ENCODE measurements around the gene TAS2R60.

Gene TAS2R60

DNA sequence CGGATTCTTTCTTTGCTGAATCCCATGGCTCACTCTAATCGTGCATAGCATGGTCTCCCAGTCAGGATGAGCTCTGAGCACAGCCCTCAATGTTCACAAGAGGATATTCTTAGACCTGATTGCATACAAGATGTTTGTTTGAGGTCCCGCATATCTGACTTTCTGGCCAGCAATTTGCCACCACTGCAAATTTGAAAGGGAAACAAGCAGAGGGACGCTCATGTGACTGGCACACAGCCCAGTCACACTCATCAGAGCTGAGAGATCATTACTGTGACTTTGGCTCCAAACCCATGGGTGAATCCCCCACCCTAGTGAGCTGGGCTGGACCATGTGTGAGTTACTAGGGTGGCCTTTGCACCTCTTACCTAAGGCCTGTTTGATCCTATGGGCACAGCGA is 44.3 kb downstream of the TAS2R60 start:
- no peak overlapping the region for H3K4me3 ChIP-seq (replicated peaks in 1 of 2; ENCODE audit: low read depth in 2 of 2, low read length in 2 of 2)
- peak; percentile 30 to 41 for DNase-seq (ENCODE audit: low read depth in 2 of 2)
- TF ChIP-seq, protein P1, sequence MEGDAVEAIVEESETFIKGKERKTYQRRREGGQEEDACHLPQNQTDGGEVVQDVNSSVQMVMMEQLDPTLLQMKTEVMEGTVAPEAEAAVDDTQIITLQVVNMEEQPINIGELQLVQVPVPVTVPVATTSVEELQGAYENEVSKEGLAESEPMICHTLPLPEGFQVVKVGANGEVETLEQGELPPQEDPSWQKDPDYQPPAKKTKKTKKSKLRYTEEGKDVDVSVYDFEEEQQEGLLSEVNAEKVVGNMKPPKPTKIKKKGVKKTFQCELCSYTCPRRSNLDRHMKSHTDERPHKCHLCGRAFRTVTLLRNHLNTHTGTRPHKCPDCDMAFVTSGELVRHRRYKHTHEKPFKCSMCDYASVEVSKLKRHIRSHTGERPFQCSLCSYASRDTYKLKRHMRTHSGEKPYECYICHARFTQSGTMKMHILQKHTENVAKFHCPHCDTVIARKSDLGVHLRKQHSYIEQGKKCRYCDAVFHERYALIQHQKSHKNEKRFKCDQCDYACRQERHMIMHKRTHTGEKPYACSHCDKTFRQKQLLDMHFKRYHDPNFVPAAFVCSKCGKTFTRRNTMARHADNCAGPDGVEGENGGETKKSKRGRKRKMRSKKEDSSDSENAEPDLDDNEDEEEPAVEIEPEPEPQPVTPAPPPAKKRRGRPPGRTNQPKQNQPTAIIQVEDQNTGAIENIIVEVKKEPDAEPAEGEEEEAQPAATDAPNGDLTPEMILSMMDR (IDR thresholded peaks at IDR 0.05; ENCODE audit: low read depth, low read length) = no peak

GRCh38 chr7:143490717-143491306 is 47.6 kb downstream of the TAS2R60 start:
- no peak overlapping the region for H3K4me3 ChIP-seq (replicated peaks in 1 of 2; ENCODE audit: low read depth in 2 of 2, low read length in 2 of 2)
- peak; percentile 49 to 60 for DNase-seq (ENCODE audit: low read depth in 2 of 2)
- TF ChIP-seq, protein P1 (IDR thresholded peaks at IDR 0.05; ENCODE audit: low read depth, low read length) = peak; percentile 87

- DNase-seq (ENCODE audit: low read depth in 2 of 2) = peak; percentile 48 to 81
- TF ChIP-seq, protein P1 (IDR thresholded peaks at IDR 0.05; ENCODE audit: low read depth, low read length) = no peak
- no peak overlapping the region for H3K4me3 ChIP-seq (replicated peaks in 1 of 2; ENCODE audit: low read depth in 2 of 2, low read length in 2 of 2)
Measured at GRCh38 chr7:143492043-143492471, 48.8 kb downstream of the TAS2R60 start.

- DNase-seq (ENCODE audit: low read depth in 2 of 2) = peak; percentile 13 to 50
- H3K4me3 ChIP-seq (replicated peaks in 1 of 2; ENCODE audit: low read depth in 2 of 2, low read length in 2 of 2) = no peak overlapping the region
- TF ChIP-seq, protein P1 (IDR thresholded peaks at IDR 0.05; ENCODE audit: low read depth, low read length) = no peak
Measured at GRCh38 chr7:143492799-143493739, 49.8 kb downstream of the TAS2R60 start.

GRCh38 chr7:143493751-143494150 is 50.5 kb downstream of the TAS2R60 start:
- H3K4me3 ChIP-seq (replicated peaks in 1 of 2; ENCODE audit: low read depth in 2 of 2, low read length in 2 of 2) = no peak overlapping the region
- DNase-seq (ENCODE audit: low read depth in 2 of 2) = no peak
- TF ChIP-seq, protein P1 (IDR thresholded peaks at IDR 0.05; ENCODE audit: low read depth, low read length) = no peak

All from cardiac fibroblast (primary cell).